K562 (cell line): ENCODE data around the gene PPARG. TPM values are rescaled to one million over a fixed set of nuclear protein-coding genes. Genes with fewer than 3 reads are reported as not detected.

Experiments
- ATAC-seq: fragments of 200-7000 bp; cut with Tn5 transposase; 3 replicates; pipeline ENCODE4 v1.9.1; 2020; ENCODE audit warnings: moderate library complexity
- BruUV-seq: library from RNA; stranded (reverse); fragments of 400-500 nt; replicated peaks from 2 replicates; lab custom pipeline; 2021; lab: Mats Ljungman, UMichigan
- CTCF ChIA-PET: fragments of 300-600 bp; formaldehyde crosslinking; extraction: SDS; loops from one replicate; lab custom pipeline; 2021; ENCODE audit warnings: low intra/inter-chr PET ratio; lab: Yijun Ruan, JAX
- POLR2A ChIA-PET: fragments of 300-600, 350-650 bp; sonication (Branson Sonifier 250); formaldehyde crosslinking; extraction: SDS; loops from one replicate; lab custom pipeline; 2021; ENCODE audit warnings: antibody characterized with exemption, inconsistent platforms; lab: Yijun Ruan, JAX
- DNase-seq, 4 experiments: peaks; one replicate each; pipeline versions ENCODE4 v3.0.0 to v3.0.0-alpha.2; 2011 to 2018; ENCODE audit warnings: low spot score in 3 of 4, mixed read lengths in 3 of 4; ENCODE audit errors: extremely low read depth in 1 of 4
- FAIRE-seq: peaks from 2 replicates; lab custom pipeline; 2011; peaks lifted over from hg19 to GRCh38; lab: Jason Lieb, UNC
- H2AFZ ChIP-seq: 2 replicates; pipeline ENCODE4 v1.6.0; 2011; ENCODE audit warnings: low read depth, low read length, control low read depth, inconsistent platforms
- H3K27ac ChIP-seq: fragments of 200-600 bp; 3 replicates; pipeline ENCODE4 v1.8.0; 2011; ENCODE audit warnings: low read depth, mild to moderate bottlenecking, control low read depth, inconsistent platforms, low read length, moderate library complexity, mixed read lengths; ENCODE audit errors: extremely low read depth
- H3K27me3 ChIP-seq, 2 experiments: fragments of 300-600 bp in 1 of 2; 2 replicates in 1 of 2; 3 replicates in 1 of 2; pipeline versions ENCODE4 v1.6.0 to v1.8.0; 2011; ENCODE audit warnings: inconsistent platforms in 2 of 2, low read length in 2 of 2, mild to moderate bottlenecking in 1 of 2, mixed read lengths in 1 of 2, moderate library complexity in 1 of 2; ENCODE audit not compliant: control insufficient read depth in 2 of 2, insufficient read depth in 2 of 2
- H3K36me3 ChIP-seq: fragments of 300-600 bp; 3 replicates; pipeline ENCODE4 v1.8.0; 2011; ENCODE audit warnings: mild to moderate bottlenecking, low read length, inconsistent platforms; ENCODE audit not compliant: control insufficient read depth, insufficient read depth
- H3K4me1 ChIP-seq, 2 experiments: fragments of 200-600 bp in 1 of 2; replicated peaks in 1 of 2; 2 replicates in 1 of 2; 3 replicates in 1 of 2; pipeline versions ENCODE4 v1.5.1 to v1.8.0; 2011; ENCODE audit warnings: inconsistent platforms in 2 of 2, low read length in 2 of 2, mild to moderate bottlenecking in 1 of 2, mixed read lengths in 1 of 2, moderate library complexity in 1 of 2; ENCODE audit not compliant: control insufficient read depth in 2 of 2, insufficient read depth in 2 of 2
- H3K4me2 ChIP-seq: 2 replicates; pipeline ENCODE4 v1.6.1; 2011; ENCODE audit warnings: low read length, control low read depth, inconsistent platforms, mixed read lengths; ENCODE audit not compliant: insufficient read depth
- H3K4me3 ChIP-seq: fragments of 200-600 bp; sonication (generic), shearing (Covaris generic); 2 replicates; pipeline ENCODE4 v1.5.1; 2016; ENCODE audit warnings: control low read depth, inconsistent platforms
- H3K79me2 ChIP-seq: fragments of 200-600 bp; 3 replicates; pipeline ENCODE4 v1.8.0; 2011; ENCODE audit warnings: low read length, inconsistent platforms; ENCODE audit not compliant: control insufficient read depth, insufficient read depth
- H3K9ac ChIP-seq, 2 experiments: 2 replicates each; pipeline versions ENCODE4 v1.6.0 to v1.6.1; 2011; ENCODE audit warnings: low read depth in 2 of 2, low read length in 2 of 2, control low read depth in 1 of 2, inconsistent platforms in 1 of 2, mild to moderate bottlenecking in 1 of 2, mixed read lengths in 1 of 2; ENCODE audit not compliant: insufficient read depth in 1 of 2
- H3K9me1 ChIP-seq: one replicate; pipeline ENCODE4 v1.6.0; 2011; ENCODE audit warnings: inconsistent platforms, mild to moderate bottlenecking, low read length, moderate library complexity; ENCODE audit not compliant: control insufficient read depth, insufficient read depth
- H3K9me3 ChIP-seq: replicated peaks from 2 replicates; pipeline ENCODE4 v1.5.1; 2011; ENCODE audit warnings: low read depth, low read length, inconsistent platforms; ENCODE audit not compliant: control insufficient read depth, insufficient read depth
- H4K20me1 ChIP-seq: replicated peaks from 2 replicates; pipeline ENCODE4 v1.6.1; 2011; ENCODE audit warnings: low read length, inconsistent platforms, mixed read lengths; ENCODE audit not compliant: control insufficient read depth, insufficient read depth
- CEBPG ChIP-seq, 3 experiments: fragments of 200-800 bp in 1 of 3; sonication (Bioruptor generic) in 1 of 3; sonication (generic) in 1 of 3; formaldehyde crosslinking in 1 of 3; IDR thresholded peaks in 2 of 3; conservative IDR thresholded peaks in 1 of 3; 2 replicates each; pipeline versions ENCODE4 v1.6.1 to v1.8.0; 2016 to 2022; ENCODE audit warnings: missing compliant biosample characterization in 2 of 3, missing genetic modification characterization in 2 of 3, mild to moderate bottlenecking in 1 of 3, missing genetic modification reagents in 1 of 3
- ELK3 ChIP-seq: fragments of 450-650 bp; formaldehyde crosslinking; IDR thresholded peaks from 2 replicates; pipeline ENCODE4 v1.4.0; 2020; ENCODE audit warnings: mild to moderate bottlenecking
- FOXA3 ChIP-seq, 2 experiments: fragments of 450-650 bp in 1 of 2; sonication (generic) in 1 of 2; formaldehyde crosslinking; IDR thresholded peaks in 1 of 2; conservative IDR thresholded peaks in 1 of 2; 2 replicates each; pipeline versions ENCODE4 v1.4.0 to v1.8.0; 2020 to 2022; ENCODE audit warnings: mild to moderate bottlenecking in 2 of 2, missing genetic modification reagents in 1 of 2
- FUS ChIP-seq: fragments of 200-400 bp; formaldehyde crosslinking; optimal IDR thresholded peaks from 2 replicates; pipeline ENCODE3; 2017; ENCODE audit warnings: low read depth, low read length
- HNRNPH1 ChIP-seq: fragments of 200-400 bp; formaldehyde crosslinking; optimal IDR thresholded peaks from 2 replicates; pipeline ENCODE3; 2017; ENCODE audit warnings: low read depth, mild to moderate bottlenecking, low read length, moderate library complexity
- HSF4 ChIP-seq: fragments of 250-450 bp; sonication (Bioruptor Pico); IDR thresholded peaks from 2 replicates; pipeline ENCODE4 v2.1.2; 2022; ENCODE audit warnings: mild to moderate bottlenecking, moderate library complexity, borderline replicate concordance
- ILK ChIP-seq: fragments of 450-650 bp; IDR thresholded peaks from 2 replicates; pipeline ENCODE4 v1.6.1; 2016; ENCODE audit warnings: missing genetic modification characterization, low read depth, mild to moderate bottlenecking, missing compliant biosample characterization, moderate library complexity, borderline replicate concordance
- MYC ChIP-seq, 2 experiments: fragments of 250-450 bp in 1 of 2; sonication (Bioruptor Pico) in 1 of 2; IDR thresholded peaks; 2 replicates each; pipeline versions ENCODE4 v1.5.1 to v1.6.1; 2012 to 2021; ENCODE audit warnings: low read depth in 2 of 2, borderline replicate concordance in 1 of 2, improper control_type of control experiment in 1 of 2, low read length in 1 of 2, mild to moderate bottlenecking in 1 of 2, moderate library complexity in 1 of 2
- NFIC ChIP-seq: fragments of 450-650 bp; IDR thresholded peaks from 2 replicates; pipeline ENCODE4 v1.6.1; 2017; ENCODE audit warnings: mild to moderate bottlenecking, inconsistent platforms
- PATZ1 ChIP-seq: fragments of 250-450 bp; sonication (Bioruptor Pico); IDR thresholded peaks from 2 replicates; pipeline ENCODE4 v1.5.0; 2020; ENCODE audit warnings: mild to moderate bottlenecking, borderline replicate concordance
- SNIP1 ChIP-seq: fragments of 450-650 bp; IDR thresholded peaks from 2 replicates; pipeline ENCODE4 v1.7.1; 2017; ENCODE audit warnings: low read depth, mild to moderate bottlenecking
- SUPT5H ChIP-seq: fragments of 450-650 bp; IDR thresholded peaks from 2 replicates; pipeline ENCODE4 v1.6.1; 2016
- YBX1 ChIP-seq: fragments of 450-650 bp; IDR thresholded peaks from 2 replicates; pipeline ENCODE4 v1.7.1; 2016; ENCODE audit warnings: mild to moderate bottlenecking
- ZC3H4 ChIP-seq: sonication (generic); formaldehyde crosslinking; IDR thresholded peaks from 2 replicates; pipeline ENCODE4 v1.9.0; 2021; ENCODE audit warnings: missing genetic modification reagents, borderline replicate concordance
- ZNF124 ChIP-seq: sonication (generic); formaldehyde crosslinking; IDR thresholded peaks from 2 replicates; pipeline ENCODE4 v1.8.1; 2022; ENCODE audit warnings: missing genetic modification reagents
- ZNF57 ChIP-seq: fragments of 450-650 bp; formaldehyde crosslinking; IDR thresholded peaks from 2 replicates; pipeline ENCODE4 v1.4.0; 2020; ENCODE audit warnings: mild to moderate bottlenecking, moderate library complexity
- ZNF583 ChIP-seq: fragments of 250-450 bp; sonication (Bioruptor Pico); IDR thresholded peaks from 2 replicates; pipeline ENCODE4 v1.4.0; 2020
- WGBS: fragments of 100-300 bp; shearing (Covaris generic); methylation state at CpG from one replicate; pipeline ENCODE4 v1.1.6; 2016; ENCODE audit warnings: low coverage, mixed read lengths; ENCODE audit not compliant: insufficient coverage; ENCODE audit errors: missing lambda C conversion rate; 5-methylcytosine and 5-hydroxymethylcytosine counted together
- in situ Hi-C: fragments of 300-500 bp; cut with MboI; formaldehyde crosslinking; loops from 4 replicates; pipeline ENCODE4 v1.15.0; 2018; ENCODE audit warnings: inconsistent platforms, mixed read lengths
- intact Hi-C: fragments of 100-400 bp; cut with micrococcal nuclease; formaldehyde crosslinking; loops from 2 replicates; pipeline ENCODE4 v1.14.2; 2022
- polyA plus RNA-seq, 8 experiments: library from polyadenylated mRNA; depleted of rRNA in 4 of 8; stranded (reverse) in 5 of 8; unstranded in 3 of 8; fragments of >200 nt; fragmentation: Nextera tagmentation in 2 of 8; fragmentation: Illumina TruSeq in 1 of 8; extraction: Ambion mirVana in 2 of 8; extraction: Trizol in 1 of 8; gene quantifications; 2 replicates each; pipeline versions ENCODE4 v1.2.1 to v1.2.3, GENCODE V29; 2011 to 2014; ENCODE audit warnings: inconsistent platforms in 1 of 8, missing spikeins in 1 of 8
- total RNA-seq, 7 experiments: library from RNA; depleted of rRNA in 6 of 7; stranded (reverse); fragments of >200 nt in 6 of 7; fragmentation: Illumina TruSeq in 2 of 7; extraction: Trizol in 2 of 7; gene quantifications; 2 replicates each; pipeline versions ENCODE4 v1.2.1 to v1.2.3, GENCODE V29; 2011 to 2021; ENCODE audit warnings: low replicate concordance in 1 of 7

The PPARG gene
- total and polyA plus RNA-seq, 9 of the 15 experiments (the other 6 are each of a cell fraction or from before 2014, with no cell fraction given), result not detected

- intact Hi-C loops (no loop called here), in situ Hi-C loops (no loop called here)
- no peaks in the 10 kb centered on the region for H4K20me1 ChIP-seq
- POLR2A ChIA-PET, result no interaction called here
- no peaks in the 10 kb centered on the region; the same call in 1 of the 2 replicates for H3K9me3 ChIP-seq
- BruUV-seq, result no TSS peak
- no peak overlapping the region for H2AFZ ChIP-seq
- DNase-seq, result no peak
- H3K4me2 ChIP-seq, result no peak overlapping the region
- H3K27me3 ChIP-seq, result no peaks in the 10 kb centered on the region
- no peak for TF ChIP-seq SUPT5H
- TF ChIP-seq HSF4 (CRISPR knock-in tag), result no peak
- TF ChIP-seq HNRNPH1, result no peak
- no peak for TF ChIP-seq ELK3
- no peak for TF ChIP-seq ZNF583 (CRISPR knock-in tag)
- no peak for TF ChIP-seq ZNF57
- TF ChIP-seq NFIC, result no peak
- no peak for TF ChIP-seq FOXA3 (CRISPR knock-in tag; conservative IDR thresholded peaks at IDR 0.05 in 1 of 2, IDR thresholded peaks at IDR 0.05 in 1 of 2)
- no peak for TF ChIP-seq FUS
- no peak for TF ChIP-seq YBX1
- TF ChIP-seq ZNF124 (CRISPR knock-in tag), result no peak
- TF ChIP-seq MYC (IDR thresholded peaks at IDR 0.05; ENCODE audit: low read depth, low read length), result no peak
- no peak for TF ChIP-seq MYC (CRISPR knock-in tag; IDR thresholded peaks at IDR 0.05; ENCODE audit: borderline replicate concordance, low read depth)
- no peak for TF ChIP-seq ILK (tag)
- no peak for TF ChIP-seq ZC3H4
- no peak for TF ChIP-seq PATZ1 (CRISPR knock-in tag)
- TF ChIP-seq CEBPG (CRISPR knock-in tag; IDR thresholded peaks at IDR 0.05), result no peak
- no peak for TF ChIP-seq CEBPG (tag; conservative IDR thresholded peaks at IDR 0.05 in 1 of 2, IDR thresholded peaks at IDR 0.05 in 1 of 2)
- no peak for TF ChIP-seq SNIP1
- TF ChIP-seq, all 486 proteins: peak for 0
- CTCF ChIA-PET, result no interaction called here
- no peaks in the 10 kb centered on the region for H3K36me3 ChIP-seq
- no peaks in the 10 kb centered on the region for H3K4me1 ChIP-seq
- no peak overlapping the region for H3K9ac ChIP-seq
- no peaks in the 10 kb centered on the region for H3K79me2 ChIP-seq
- WGBS, result 0% methylated on average over 6 of the region's 6 CpGs
- no peak overlapping the region for H3K4me3 ChIP-seq
- no peak for ATAC-seq
- H3K9me1 ChIP-seq, result no peaks in the 10 kb centered on the region
- H3K27ac ChIP-seq, result no peak overlapping the region
- FAIRE-seq, result no peak
Observed at GRCh38 chr3:12246497-12247163, 42.2 kb upstream of the PPARG start.
